HEK293 (cell line): ENCODE results near the gene NAA16.

ENCODE experiments used
- CTCF ChIA-PET: fragments of 350-600 bp; formaldehyde crosslinking; extraction: SDS; loops from one replicate; lab custom pipeline; 2021; ENCODE audit warnings: antibody characterized with exemption; lab: Yijun Ruan, JAX
- POLR2A ChIA-PET: fragments of 300-600 bp; formaldehyde crosslinking; extraction: SDS; loops from one replicate; lab custom pipeline; 2020; ENCODE audit warnings: antibody characterized with exemption, inconsistent platforms; lab: Yijun Ruan, JAX
- H3K27ac ChIP-seq: fragments of 200-500 bp; sonication (Bioruptor generic); 2 replicates; pipeline ENCODE4 v1.5.1; 2014; ENCODE audit warnings: low read depth, low read length, control low read depth, inconsistent platforms; ENCODE audit errors: extremely low read depth
- H3K36me3 ChIP-seq, 2 experiments: fragments of 200-500 bp in 1 of 2; sonication (Bioruptor generic) in 1 of 2; 1 replicate in 1 of 2; 2 replicates in 1 of 2; pipeline ENCODE4 v1.5.1; 2014 to 2017; ENCODE audit warnings: inconsistent platforms in 2 of 2, low read length in 2 of 2; ENCODE audit not compliant: control insufficient read depth in 2 of 2, insufficient read depth in 1 of 2
- H3K4me1 ChIP-seq: fragments of 200-500 bp; sonication (Bioruptor generic); 2 replicates; pipeline ENCODE4 v1.5.1; 2014; ENCODE audit warnings: mild to moderate bottlenecking, low read length, inconsistent platforms; ENCODE audit not compliant: control insufficient read depth, insufficient read depth
- H3K4me3 ChIP-seq: 2 replicates; pipeline ENCODE4 v1.5.1; 2011; ENCODE audit warnings: low read depth, mild to moderate bottlenecking, control low read depth, low read length, moderate library complexity
- H3K9me3 ChIP-seq: fragments of 200-500 bp; sonication (Bioruptor generic); 2 replicates; pipeline ENCODE4 v1.5.1; 2014; ENCODE audit warnings: low read depth, low read length, inconsistent platforms; ENCODE audit not compliant: control insufficient read depth, insufficient read depth
- HOXC10 ChIP-seq: sonication (generic); formaldehyde crosslinking; IDR thresholded peaks from 2 replicates; pipeline ENCODE4 v1.8.1; 2023; ENCODE audit warnings: mild to moderate bottlenecking, missing genetic modification reagents
- INSM2 ChIP-seq: fragments of 450-650 bp; formaldehyde crosslinking; IDR thresholded peaks from 2 replicates; pipeline ENCODE4 v1.5.1; 2016; ENCODE audit warnings: missing biosample characterization, missing genetic modification characterization
- KLF1 ChIP-seq: fragments of 450-650 bp; formaldehyde crosslinking; IDR thresholded peaks from 2 replicates; pipeline ENCODE4 v1.5.1; 2016; ENCODE audit warnings: missing biosample characterization, missing genetic modification characterization
- KLF17 ChIP-seq: fragments of 450-650 bp; formaldehyde crosslinking; IDR thresholded peaks from 2 replicates; pipeline ENCODE4 v1.5.1; 2016; ENCODE audit warnings: missing biosample characterization, missing genetic modification characterization
- KLF8 ChIP-seq: fragments of 450-650 bp; formaldehyde crosslinking; IDR thresholded peaks from 2 replicates; pipeline ENCODE4 v1.5.1; 2016; ENCODE audit warnings: missing biosample characterization, missing genetic modification characterization
- KLF9 ChIP-seq: fragments of 450-650 bp; formaldehyde crosslinking; IDR thresholded peaks from 2 replicates; pipeline ENCODE4 v1.5.1; 2016; ENCODE audit warnings: missing biosample characterization, missing genetic modification characterization, low read depth
- SALL2 ChIP-seq: fragments of 450-650 bp; formaldehyde crosslinking; IDR thresholded peaks from 2 replicates; pipeline ENCODE4 v1.5.0; 2017; ENCODE audit warnings: missing biosample characterization, mild to moderate bottlenecking, missing genetic modification characterization, borderline replicate concordance
- ZBTB26 ChIP-seq: fragments of 450-650 bp; formaldehyde crosslinking; optimal IDR thresholded peaks from 2 replicates; pipeline ENCODE3; 2016; ENCODE audit warnings: missing biosample characterization, mild to moderate bottlenecking, missing genetic modification characterization
- ZBTB48 ChIP-seq: fragments of 450-650 bp; formaldehyde crosslinking; IDR thresholded peaks from 2 replicates; pipeline ENCODE4 v1.5.1; 2016; ENCODE audit warnings: missing biosample characterization, missing genetic modification characterization
- ZBTB8A ChIP-seq: fragments of 450-650 bp; formaldehyde crosslinking; IDR thresholded peaks from 2 replicates; pipeline ENCODE4 v1.5.1; 2016; ENCODE audit warnings: missing biosample characterization, missing genetic modification characterization
- ZNF19 ChIP-seq: fragments of 450-650 bp; formaldehyde crosslinking; IDR thresholded peaks from 2 replicates; pipeline ENCODE4; 2016; ENCODE audit warnings: missing biosample characterization, missing genetic modification characterization, low read depth
- ZNF274 ChIP-seq, 2 experiments: fragments of 200-500 bp in 1 of 2; fragments of 450-650 bp in 1 of 2; sonication (Bioruptor generic) in 1 of 2; formaldehyde crosslinking in 1 of 2; IDR thresholded peaks; 2 replicates each; pipeline versions ENCODE4 v1.5.1 to v1.6.1; 2014 to 2016; ENCODE audit warnings: borderline replicate concordance in 1 of 2, inconsistent platforms in 1 of 2, low read length in 1 of 2, missing biosample characterization in 1 of 2, missing genetic modification characterization in 1 of 2
- ZNF37A ChIP-seq: fragments of 450-650 bp; IDR thresholded peaks from 2 replicates; pipeline ENCODE4 v1.5.1; 2018; ENCODE audit warnings: missing biosample characterization, missing genetic modification characterization
- ZNF404 ChIP-seq: fragments of 450-650 bp; formaldehyde crosslinking; IDR thresholded peaks from 2 replicates; pipeline ENCODE4 v1.5.1; 2017; ENCODE audit warnings: missing biosample characterization, missing genetic modification characterization
- ZNF621 ChIP-seq: fragments of 450-650 bp; formaldehyde crosslinking; IDR thresholded peaks from 2 replicates; pipeline ENCODE4 v1.5.1; 2017; ENCODE audit warnings: missing biosample characterization, missing genetic modification characterization
- ZNF629 ChIP-seq: fragments of 450-650 bp; formaldehyde crosslinking; IDR thresholded peaks from 2 replicates; pipeline ENCODE4 v1.5.1; 2017; ENCODE audit warnings: missing biosample characterization, missing genetic modification characterization
- ZNF645 ChIP-seq: fragments of 450-650 bp; formaldehyde crosslinking; IDR thresholded peaks from 2 replicates; pipeline ENCODE4; 2016; ENCODE audit warnings: missing biosample characterization, missing genetic modification characterization
- ZNF707 ChIP-seq: fragments of 450-650 bp; formaldehyde crosslinking; IDR thresholded peaks from 2 replicates; pipeline ENCODE4 v1.5.1; 2016; ENCODE audit warnings: missing biosample characterization, missing genetic modification characterization
- ZNF830 ChIP-seq: fragments of 450-650 bp; IDR thresholded peaks from 2 replicates; pipeline ENCODE4 v1.5.0; 2018; ENCODE audit warnings: missing biosample characterization, missing genetic modification characterization, low read depth, mild to moderate bottlenecking, moderate library complexity
- ZSCAN16 ChIP-seq: fragments of 450-650 bp; formaldehyde crosslinking; IDR thresholded peaks from 2 replicates; pipeline ENCODE4 v1.5.1; 2016; ENCODE audit warnings: missing biosample characterization, missing genetic modification characterization
- TF ChIP-seq, protein P1 (sequence below): fragments of 450-650 bp; formaldehyde crosslinking; IDR thresholded peaks from 2 replicates; pipeline ENCODE4 v1.5.1; 2016; ENCODE audit warnings: missing biosample characterization, missing genetic modification characterization

Gene NAA16

GRCh38 chr13:41408746-41409145 lies 97.7 kb downstream of the NAA16 start:
- Histone ChIP-seq H3K4me3 (no peak overlapping the region), H3K36me3 (no peaks in the 10 kb centered on the region), H3K4me1 (no peaks in the 10 kb centered on the region), H3K27ac (no peak overlapping the region), H3K9me3 (no peaks in the 10 kb centered on the region)
- TF ChIP-seq ZBTB26 (tag by site-specific recombination) (no peak), ZNF621 (tag by site-specific recombination) (no peak), ZNF707 (no peak), KLF8 (tag by site-specific recombination) (no peak), HOXC10 (CRISPR knock-in tag) (no peak)
- CTCF ChIA-PET, result no interaction called here
- POLR2A ChIA-PET, result no interaction called here

DNA sequence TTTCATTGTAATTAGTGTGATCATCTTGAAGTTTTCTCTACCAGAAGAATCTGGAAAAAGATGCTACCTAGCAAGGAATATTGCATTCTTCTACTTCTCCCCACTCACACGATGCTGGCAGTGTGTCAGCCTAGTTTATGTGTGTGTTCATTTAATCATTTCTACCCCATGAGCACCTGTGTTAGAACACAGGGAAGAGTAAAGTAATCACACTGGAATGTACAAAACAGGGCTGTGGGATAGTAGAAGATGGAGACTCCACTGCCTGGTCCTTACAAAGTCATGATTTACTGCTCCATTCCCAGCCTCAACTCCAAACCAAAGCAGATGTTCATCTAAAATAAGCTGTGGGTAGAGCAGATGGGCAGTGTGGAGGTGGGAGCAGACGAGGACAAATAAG lies 98.5 kb downstream of the NAA16 start:
- ChIA-PET CTCF (interaction anchor here (0.6 kb wide), 1 partner anchor 259 kb away, joined by 3 read pairs; no protein-coding TSS in a partner anchor), POLR2A (no interaction called here)
- Histone ChIP-seq H3K4me1 (no peaks in the 10 kb centered on the region), H3K4me3 (no peak overlapping the region), H3K27ac (no peak overlapping the region), H3K36me3 (no peaks in the 10 kb centered on the region), H3K9me3 (no peaks in the 10 kb centered on the region)
- TF ChIP-seq ZNF830 (tag by site-specific recombination), result no peak
- TF ChIP-seq KLF9 (tag by site-specific recombination), result no peak
- TF ChIP-seq ZBTB48, result no peak
- TF ChIP-seq KLF17 (tag by site-specific recombination), result no peak
- TF ChIP-seq ZNF629 (tag by site-specific recombination), result no peak
- no peak for TF ChIP-seq INSM2 (tag by site-specific recombination)
- no peak for TF ChIP-seq ZBTB8A (tag by site-specific recombination)
- TF ChIP-seq, protein P1, sequence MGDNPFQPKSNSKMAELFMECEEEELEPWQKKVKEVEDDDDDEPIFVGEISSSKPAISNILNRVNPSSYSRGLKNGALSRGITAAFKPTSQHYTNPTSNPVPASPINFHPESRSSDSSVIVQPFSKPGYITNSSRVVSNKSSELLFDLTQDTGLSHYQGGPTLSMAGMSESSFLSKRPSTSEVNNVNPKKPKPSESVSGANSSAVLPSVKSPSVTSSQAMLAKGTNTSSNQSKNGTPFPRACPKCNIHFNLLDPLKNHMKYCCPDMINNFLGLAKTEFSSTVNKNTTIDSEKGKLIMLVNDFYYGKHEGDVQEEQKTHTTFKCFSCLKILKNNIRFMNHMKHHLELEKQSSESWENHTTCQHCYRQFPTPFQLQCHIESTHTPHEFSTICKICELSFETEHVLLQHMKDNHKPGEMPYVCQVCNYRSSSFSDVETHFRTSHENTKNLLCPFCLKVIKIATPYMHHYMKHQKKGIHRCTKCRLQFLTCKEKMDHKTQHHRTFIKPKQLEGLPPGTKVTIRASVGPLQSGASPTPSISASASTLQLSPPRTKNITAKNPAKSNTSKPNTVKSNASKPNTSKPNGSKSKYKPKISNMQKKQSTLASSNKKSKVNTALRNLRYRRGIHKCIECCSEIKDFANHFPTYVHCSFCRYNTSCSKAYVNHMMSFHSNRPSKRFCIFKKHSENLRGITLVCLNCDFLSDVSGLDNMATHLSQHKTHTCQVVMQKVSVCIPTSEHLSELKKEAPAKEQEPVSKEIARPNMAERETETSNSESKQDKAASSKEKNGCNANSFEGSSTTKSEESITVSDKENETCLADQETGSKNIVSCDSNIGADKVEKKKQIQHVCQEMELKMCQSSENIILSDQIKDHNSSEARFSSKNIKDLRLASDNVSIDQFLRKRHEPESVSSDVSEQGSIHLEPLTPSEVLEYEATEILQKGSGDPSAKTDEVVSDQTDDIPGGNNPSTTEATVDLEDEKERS (tag by site-specific recombination), result no peak
- TF ChIP-seq SALL2 (tag by site-specific recombination), result no peak
- TF ChIP-seq ZNF645, result no peak
- TF ChIP-seq ZNF19 (tag by site-specific recombination), result no peak
- TF ChIP-seq ZNF37A, result no peak
- TF ChIP-seq ZNF274 (IDR thresholded peaks at IDR 0.05; ENCODE audit: low read length), result no peak
- no peak for TF ChIP-seq ZNF274 (tag by site-specific recombination; IDR thresholded peaks at IDR 0.05; ENCODE audit: borderline replicate concordance)
- no peak for TF ChIP-seq ZSCAN16 (tag by site-specific recombination)
- no peak for TF ChIP-seq KLF1
- TF ChIP-seq ZNF404, result no peak
